Activated T-helper 1 cell treated with anti-CD3 and anti-CD28 coated beads, Interleukin-12 subunit alpha, Interleukin-12 subunit beta, Interleukin-2, Interleukin-4 antibody, amounts not matched to agents 30 ng/mL and 10 ng/mL and 1 ng/mL, durations not matched to agents 14 hours and 24 hours and 36 hours (primary cell): ENCODE measurements around the gene PNMT. TPM values are rescaled to one million over a fixed set of nuclear protein-coding genes. Genes with fewer than 3 reads are reported as not detected.

Experiments
- total RNA-seq: library from RNA; stranded (reverse); gene quantifications from 2 replicates; pipeline ENCODE4 v1.2.3, GENCODE V29; 2022

PNMT gene
- total RNA-seq, 1 donor from 2014 or later: not detected

Other genes with a start within 250 kb of the PNMT start
- gene MED1, start 217.2 kb upstream of the PNMT start, total RNA-seq: 72.0 and 73.4 TPM in 2 replicates
- 97.4 and 99.5 TPM in 2 replicates for gene CDK12, start 207.0 kb upstream of the PNMT start, total RNA-seq
- not detected in 2 replicates for gene NEUROD2, start 60.5 kb upstream of the PNMT start, total RNA-seq
- not detected in 2 replicates for gene PPP1R1B, start 41.5 kb upstream of the PNMT start, total RNA-seq
- gene STARD3, start 31.3 kb upstream of the PNMT start, total RNA-seq: 54.7 and 65.3 TPM in 2 replicates
- gene TCAP, start 3.1 kb upstream of the PNMT start, total RNA-seq: 0.96 and 1.4 TPM in 2 replicates
- 14.4 and 16.9 TPM in 2 replicates for gene PGAP3, start 19.6 kb downstream of the PNMT start, total RNA-seq
- gene ERBB2, start 31.6 kb downstream of the PNMT start, total RNA-seq: 2.5 and 3.0 TPM in 2 replicates
- 33.3 and 37.1 TPM in 2 replicates for gene MIEN1, start 62.1 kb downstream of the PNMT start, total RNA-seq
- gene GRB7, start 69.5 kb downstream of the PNMT start, total RNA-seq: 0.64 and 0.73 TPM in 2 replicates
- 22.8 and 25.1 TPM in 2 replicates for gene IKZF3, start 195.9 kb downstream of the PNMT start, total RNA-seq
- gene ZPBP2, start 199.7 kb downstream of the PNMT start, total RNA-seq: 0.37 TPM in 1 of 2 replicates, not detected in the other